SK-N-SH treated with all-trans-retinoic acid at 6 μM for 48 hours (cell line): ENCODE data around the gene MRPL28.

Experiments
- ATAC-seq: fragments of 200-7000 bp; cut with Tn5 transposase; 3 replicates; pipeline ENCODE4 v1.9.1; 2020; ENCODE audit warnings: mild to moderate bottlenecking, moderate library complexity
- ARNTL ChIP-seq: fragments of 450-650 bp; formaldehyde crosslinking; IDR thresholded peaks from 2 replicates; pipeline ENCODE4 v1.5.0; 2020; ENCODE audit warnings: low read depth, mild to moderate bottlenecking, moderate library complexity, borderline replicate concordance
- BACH2 ChIP-seq: fragments of 250-450 bp; sonication (Bioruptor Pico); IDR thresholded peaks from 2 replicates; pipeline ENCODE4 v1.9.0; 2021; ENCODE audit warnings: mild to moderate bottlenecking, borderline replicate concordance
- CREB5 ChIP-seq: fragments of 250-450 bp; sonication (Bioruptor Pico); IDR thresholded peaks from 2 replicates; pipeline ENCODE4 v1.5.1; 2020; ENCODE audit warnings: low read depth, mild to moderate bottlenecking, moderate library complexity
- CSDC2 ChIP-seq: fragments of 250-450 bp; sonication (Bioruptor Pico); IDR thresholded peaks from 2 replicates; pipeline ENCODE4 v1.5.0; 2020; ENCODE audit warnings: mild to moderate bottlenecking, moderate library complexity
- CSRNP3 ChIP-seq: fragments of 250-450 bp; sonication (Bioruptor Pico); IDR thresholded peaks from 2 replicates; pipeline ENCODE4 v1.5.1; 2021; ENCODE audit warnings: mild to moderate bottlenecking, moderate library complexity
- ESRRG ChIP-seq: fragments of 250-450 bp; sonication (Bioruptor Pico); IDR thresholded peaks from 2 replicates; pipeline ENCODE4 v1.6.1; 2021; ENCODE audit warnings: mild to moderate bottlenecking
- GLIS3 ChIP-seq: fragments of 250-450 bp; sonication (Bioruptor Pico); IDR thresholded peaks from 2 replicates; pipeline ENCODE4 v1.5.0; 2020; ENCODE audit warnings: mild to moderate bottlenecking, moderate library complexity
- ISL1 ChIP-seq: fragments of 250-450 bp; sonication (Bioruptor Pico); IDR thresholded peaks from 2 replicates; pipeline ENCODE4 v2.1.2; 2022; ENCODE audit warnings: mild to moderate bottlenecking, moderate library complexity
- OSR1 ChIP-seq: fragments of 250-450 bp; sonication (Bioruptor Pico); IDR thresholded peaks from 2 replicates; pipeline ENCODE4 v1.8.0; 2022; ENCODE audit warnings: moderate library complexity, mild to moderate bottlenecking, inconsistent platforms
- POU6F1 ChIP-seq: fragments of 250-450 bp; sonication (Bioruptor Pico); IDR thresholded peaks from 2 replicates; pipeline ENCODE4 v1.8.0; 2021; ENCODE audit warnings: low read depth, mild to moderate bottlenecking, moderate library complexity, borderline replicate concordance
- PPARA ChIP-seq: fragments of 250-450 bp; sonication (Bioruptor Pico); IDR thresholded peaks from 2 replicates; pipeline ENCODE4 v1.5.0; 2020; ENCODE audit warnings: mild to moderate bottlenecking, borderline replicate concordance
- SNAI2 ChIP-seq: fragments of 250-450 bp; sonication (Bioruptor Pico); IDR thresholded peaks from 2 replicates; pipeline ENCODE4 v1.5.0; 2020; ENCODE audit warnings: mild to moderate bottlenecking, moderate library complexity
- TCF4 ChIP-seq: fragments of 250-450 bp; sonication (Bioruptor Pico); IDR thresholded peaks from 2 replicates; pipeline ENCODE4 v1.8.0; 2021; ENCODE audit warnings: mild to moderate bottlenecking, moderate library complexity, borderline replicate concordance
- TOX ChIP-seq: fragments of 250-450 bp; sonication (Bioruptor Pico); IDR thresholded peaks from 2 replicates; pipeline ENCODE4 v1.8.0; 2021; ENCODE audit warnings: mild to moderate bottlenecking, moderate library complexity, borderline replicate concordance
- TSHZ2 ChIP-seq: fragments of 250-450 bp; sonication (Bioruptor Pico); IDR thresholded peaks from 2 replicates; pipeline ENCODE4 v1.5.0; 2020; ENCODE audit warnings: mild to moderate bottlenecking, moderate library complexity
- ZC3H10 ChIP-seq: fragments of 250-450 bp; sonication (Bioruptor Pico); IDR thresholded peaks from 2 replicates; pipeline ENCODE4 v1.5.1; 2021; ENCODE audit warnings: mild to moderate bottlenecking, moderate library complexity
- ZFP30 ChIP-seq: fragments of 450-650 bp; formaldehyde crosslinking; IDR thresholded peaks from 2 replicates; pipeline ENCODE4 v1.5.0; 2022; ENCODE audit warnings: mild to moderate bottlenecking, moderate library complexity
- ZNF565 ChIP-seq: fragments of 450-650 bp; formaldehyde crosslinking; conservative IDR thresholded peaks from 2 replicates; pipeline ENCODE4 v1.5.0; 2020; ENCODE audit warnings: low read depth, mild to moderate bottlenecking, moderate library complexity
- ZNF70 ChIP-seq: fragments of 450-650 bp; formaldehyde crosslinking; IDR thresholded peaks from 2 replicates; pipeline ENCODE4 v1.5.0; 2020; ENCODE audit warnings: mild to moderate bottlenecking, moderate library complexity
- ZNF8 ChIP-seq: fragments of 450-650 bp; formaldehyde crosslinking; IDR thresholded peaks from 2 replicates; pipeline ENCODE4 v1.5.0; 2020; ENCODE audit warnings: mild to moderate bottlenecking, moderate library complexity
- TF ChIP-seq, protein P1 (sequence below): fragments of 250-450 bp; sonication (Bioruptor Pico); IDR thresholded peaks from 2 replicates; pipeline ENCODE4 v1.8.0; 2020; ENCODE audit warnings: mild to moderate bottlenecking, moderate library complexity, borderline replicate concordance

The MRPL28 gene

GRCh38 chr16:410516-411178 is 40.3 kb upstream of the MRPL28 start:
- TF ChIP-seq CSDC2 (CRISPR knock-in tag) (no peak), PPARA (CRISPR knock-in tag) (no peak), SNAI2 (CRISPR knock-in tag) (no peak), ZNF565 (CRISPR knock-in tag) (no peak), ZFP30 (CRISPR knock-in tag) (no peak), ZNF70 (CRISPR knock-in tag) (no peak), TOX (CRISPR knock-in tag) (no peak), GLIS3 (CRISPR knock-in tag) (no peak), ARNTL (CRISPR knock-in tag) (no peak), TSHZ2 (CRISPR knock-in tag) (no peak), CSRNP3 (CRISPR knock-in tag) (no peak), ESRRG (no peak)
- TF ChIP-seq, protein P1, sequence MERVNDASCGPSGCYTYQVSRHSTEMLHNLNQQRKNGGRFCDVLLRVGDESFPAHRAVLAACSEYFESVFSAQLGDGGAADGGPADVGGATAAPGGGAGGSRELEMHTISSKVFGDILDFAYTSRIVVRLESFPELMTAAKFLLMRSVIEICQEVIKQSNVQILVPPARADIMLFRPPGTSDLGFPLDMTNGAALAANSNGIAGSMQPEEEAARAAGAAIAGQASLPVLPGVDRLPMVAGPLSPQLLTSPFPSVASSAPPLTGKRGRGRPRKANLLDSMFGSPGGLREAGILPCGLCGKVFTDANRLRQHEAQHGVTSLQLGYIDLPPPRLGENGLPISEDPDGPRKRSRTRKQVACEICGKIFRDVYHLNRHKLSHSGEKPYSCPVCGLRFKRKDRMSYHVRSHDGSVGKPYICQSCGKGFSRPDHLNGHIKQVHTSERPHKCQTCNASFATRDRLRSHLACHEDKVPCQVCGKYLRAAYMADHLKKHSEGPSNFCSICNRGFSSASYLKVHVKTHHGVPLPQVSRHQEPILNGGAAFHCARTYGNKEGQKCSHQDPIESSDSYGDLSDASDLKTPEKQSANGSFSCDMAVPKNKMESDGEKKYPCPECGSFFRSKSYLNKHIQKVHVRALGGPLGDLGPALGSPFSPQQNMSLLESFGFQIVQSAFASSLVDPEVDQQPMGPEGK (CRISPR knock-in tag), result no peak
- TF ChIP-seq, all 23 proteins: peak for 0

DNA sequence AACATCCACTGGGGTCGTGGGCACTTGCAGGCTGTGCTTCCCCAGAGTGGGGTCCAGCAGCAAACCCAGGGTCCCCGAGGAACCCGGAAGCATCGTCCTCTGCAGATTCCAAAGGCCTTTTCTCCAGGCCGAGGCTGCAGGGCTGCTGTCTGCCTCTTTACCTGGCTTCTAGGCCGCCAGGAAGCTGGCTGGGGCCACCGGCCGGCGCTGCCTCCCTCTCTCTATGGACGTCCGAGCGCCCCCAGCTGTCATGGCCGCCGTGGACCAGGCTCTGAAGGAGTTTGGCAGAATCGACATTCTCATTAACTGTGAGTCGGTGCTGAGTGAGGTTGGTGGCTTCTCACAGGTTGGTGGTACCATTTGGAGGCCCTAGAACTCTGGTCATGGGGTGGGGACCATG is 36.9 kb upstream of the MRPL28 start:
- no peak for TF ChIP-seq CREB5 (CRISPR knock-in tag)
- TF ChIP-seq ZC3H10 (CRISPR knock-in tag), result no peak
- TF ChIP-seq GLIS3 (CRISPR knock-in tag), result no peak
- no peak for TF ChIP-seq PPARA (CRISPR knock-in tag)
- no peak for TF ChIP-seq CSRNP3 (CRISPR knock-in tag)
- TF ChIP-seq ISL1 (CRISPR knock-in tag), result no peak
- no peak for TF ChIP-seq ZNF70 (CRISPR knock-in tag)
- TF ChIP-seq ESRRG, result no peak
- no peak for TF ChIP-seq TSHZ2 (CRISPR knock-in tag)
- TF ChIP-seq SNAI2 (CRISPR knock-in tag), result no peak
- TF ChIP-seq ZFP30 (CRISPR knock-in tag), result no peak
- TF ChIP-seq ZNF8 (CRISPR knock-in tag), result no peak
- no peak for TF ChIP-seq BACH2 (CRISPR knock-in tag)
- TF ChIP-seq TCF4 (CRISPR knock-in tag), result no peak
- no peak for TF ChIP-seq POU6F1
- no peak for TF ChIP-seq CSDC2 (CRISPR knock-in tag)
- no peak for TF ChIP-seq OSR1
- TF ChIP-seq ARNTL (CRISPR knock-in tag), result no peak
- no peak for TF ChIP-seq TOX (CRISPR knock-in tag)
- no peak for ATAC-seq

More at GRCh38 chr16:410516-411178, 40.3 kb upstream of the MRPL28 start:
- ATAC-seq, result no peak
